ENCODE measurements around the gene LYZL2. TPM values are rescaled to one million over a fixed set of nuclear protein-coding genes. Genes with fewer than 3 reads are reported as not detected.
"Not testable (repeated sequence)": the region's sequence is repeated elsewhere in the genome, so short reads cannot be mapped to it uniquely, and the experiment has no call there.

The LYZL2 gene
- total and polyA plus RNA-seq, 2 donors (not counting 3 experiments of a cell fraction or from before 2014, with no cell fraction given), result not detected

GRCh38 chr10:30626196-30626595 lies 3.4 kb downstream of the LYZL2 start:
- H3K36me3 ChIP-seq (ENCODE audit: control insufficient read depth in 2 of 2, extremely low read depth in 1 of 2, insufficient read depth in 2 of 2, low read length in 2 of 2); BruUV-seq (replicated peaks); H3K4me1 ChIP-seq (ENCODE audit: control insufficient read depth, extremely low read depth, insufficient read depth, low read length); dilution Hi-C loops (cut with MboI; ENCODE audit: extremely low pct_ligation_motif_present, low sequenced_read_pairs); H3K4me3 ChIP-seq (replicated peaks in 1 of 3; ENCODE audit: insufficient read depth in 1 of 3, low read depth in 1 of 3, low read length in 3 of 3); H3K9ac ChIP-seq (replicated peaks; ENCODE audit: extremely low read depth, insufficient read depth, low read length); DNase-seq (ENCODE audit: low read depth, low spot score); H3K9me3 ChIP-seq (replicated peaks; ENCODE audit: control insufficient read depth, insufficient read depth, low read length); H4K20me1 ChIP-seq (replicated peaks; ENCODE audit: control insufficient read depth, extremely low read depth, insufficient read depth, low read length); intact Hi-C loops (cut with micrococcal nuclease); H3K79me2 ChIP-seq (ENCODE audit: control insufficient read depth, insufficient read depth, low read length); FAIRE-seq; H3K27me3 ChIP-seq (ENCODE audit: control insufficient read depth in 2 of 2, insufficient read depth in 2 of 2, low read length in 2 of 2); H3K27ac ChIP-seq (ENCODE audit: insufficient read depth, low read depth, low read length); H3K9me1 ChIP-seq (replicated peaks; ENCODE audit: control insufficient read depth, extremely low read depth, insufficient read depth, low read length); H2AFZ ChIP-seq (ENCODE audit: low read depth, low read length); POLR2A ChIA-PET; H3K4me2 ChIP-seq (ENCODE audit: insufficient read depth, low read length); CTCF ChIA-PET: not testable (repeated sequence)

GRCh38 chr10:30625080-30625479 lies 4.5 kb downstream of the LYZL2 start:
- peaks cover 0 to 9% of the 10 kb centered on the region in 2 experiments for H3K27me3 ChIP-seq (ENCODE audit: control insufficient read depth in 2 of 2, insufficient read depth in 2 of 2, low read length in 2 of 2)
- CTCF ChIA-PET, result no interaction called here
- POLR2A ChIA-PET, result no interaction called here
- dilution Hi-C loops (cut with MboI; ENCODE audit: extremely low pct_ligation_motif_present, low sequenced_read_pairs), result no loop called here
- H3K9me3 ChIP-seq (replicated peaks; ENCODE audit: control insufficient read depth, insufficient read depth, low read length), result no peaks in the 10 kb centered on the region
- no peaks in the 10 kb centered on the region for H4K20me1 ChIP-seq (replicated peaks; ENCODE audit: control insufficient read depth, extremely low read depth, insufficient read depth, low read length)
- no TSS peak for BruUV-seq (replicated peaks)
- no peak overlapping the region for H2AFZ ChIP-seq (ENCODE audit: low read depth, low read length)
- H3K4me1 ChIP-seq (ENCODE audit: control insufficient read depth, extremely low read depth, insufficient read depth, low read length), result no peaks in the 10 kb centered on the region
- FAIRE-seq (no peak), DNase-seq (ENCODE audit: low read depth, low spot score) (no peak)
- H3K9me1 ChIP-seq (replicated peaks; ENCODE audit: control insufficient read depth, extremely low read depth, insufficient read depth, low read length), result no peaks in the 10 kb centered on the region
- TF ChIP-seq FOS (IDR thresholded peaks at IDR 0.05; ENCODE audit: borderline replicate concordance, insufficient read depth, low read length) (no peak), POLR2AphosphoS5 (IDR thresholded peaks at IDR 0.05; ENCODE audit: insufficient read depth, low read depth, low read length) (no peak), MYC (IDR thresholded peaks at IDR 0.05; ENCODE audit: low read depth, low read length) (no peak)
- H3K4me3 ChIP-seq (replicated peaks in 1 of 3; ENCODE audit: insufficient read depth in 1 of 3, low read depth in 1 of 3, low read length in 3 of 3), result no peak overlapping the region
- intact Hi-C loops (cut with micrococcal nuclease), result no loop called here
- H3K79me2 ChIP-seq (ENCODE audit: control insufficient read depth, insufficient read depth, low read length), result no peaks in the 10 kb centered on the region
- H3K9ac ChIP-seq (replicated peaks; ENCODE audit: extremely low read depth, insufficient read depth, low read length), result no peak overlapping the region
- no peak overlapping the region for H3K27ac ChIP-seq (ENCODE audit: insufficient read depth, low read depth, low read length)
- no peak overlapping the region for H3K4me2 ChIP-seq (ENCODE audit: insufficient read depth, low read length)
- H3K36me3 ChIP-seq (ENCODE audit: control insufficient read depth in 2 of 2, extremely low read depth in 1 of 2, insufficient read depth in 2 of 2, low read length in 2 of 2), result no peaks in the 10 kb centered on the region
